Peyer's patch (tissue), 4 donors: ENCODE measurements around the gene LRSAM1. TPM values are rescaled to one million over a fixed set of nuclear protein-coding genes. Genes with fewer than 3 reads are reported as not detected.

ENCODE experiments used
- DNase-seq, 3 donors: peaks; one replicate each; pipeline ENCODE4 v3.0.0-alpha.2; 2017 to 2019
- H3K27ac ChIP-seq, 4 donors: fragments of 200-600 bp; sonication (generic); one replicate each; pipeline ENCODE4 v1.5.1; 2016 to 2019
- H3K27me3 ChIP-seq, 2 donors: fragments of 200-600 bp; sonication (generic); one replicate each; pipeline ENCODE4 v1.5.1; 2019
- H3K36me3 ChIP-seq, 3 donors: fragments of 200-600 bp; sonication (generic); one replicate each; pipeline ENCODE4 v1.5.1; 2016 to 2019
- H3K4me1 ChIP-seq, 4 donors: fragments of 200-600 bp; sonication (generic); one replicate each; pipeline ENCODE4 v1.5.1; 2016 to 2019
- H3K4me3 ChIP-seq, 4 donors: fragments of 200-600 bp; sonication (generic); 1 replicate in 3 of 4; 2 replicates in 1 of 4; pipeline ENCODE4 v1.5.1; 2016 to 2019; ENCODE audit warnings: mild to moderate bottlenecking in 1 of 4
- H3K9me3 ChIP-seq, 4 donors: fragments of 200-600 bp; sonication (generic); one replicate each; pipeline ENCODE4 v1.5.1; 2016 to 2019; ENCODE audit warnings: mild to moderate bottlenecking in 1 of 4
- POLR2A ChIP-seq, 2 donors: fragments of 450-650 bp; IDR thresholded peaks; one replicate each; pipeline ENCODE4 v1.5.1; 2017; ENCODE audit warnings: antibody characterized with exemption in 2 of 2, mild to moderate bottlenecking in 2 of 2, moderate library complexity in 2 of 2
- total RNA-seq, 4 donors: library from RNA; depleted of rRNA; stranded (reverse); fragments of >200 nt; gene quantifications; one replicate each; pipeline ENCODE4 v1.1.0, GENCODE V29; 2016
- TF ChIP-seq, protein P1 (sequence below), 6 experiments: fragments of 450-650 bp in 4 of 6; fragments of 200-600 bp in 2 of 6; sonication (generic) in 1 of 6; IDR thresholded peaks; one replicate each; pipeline ENCODE4 v1.5.1; 2017 to 2019; ENCODE audit warnings: antibody characterized with exemption in 6 of 6, mild to moderate bottlenecking in 3 of 6, moderate library complexity in 1 of 6

The LRSAM1 gene
- total RNA-seq, 4 donors from 2014 or later = 19.3 to 59.4 (median 35.3) TPM

DNA sequence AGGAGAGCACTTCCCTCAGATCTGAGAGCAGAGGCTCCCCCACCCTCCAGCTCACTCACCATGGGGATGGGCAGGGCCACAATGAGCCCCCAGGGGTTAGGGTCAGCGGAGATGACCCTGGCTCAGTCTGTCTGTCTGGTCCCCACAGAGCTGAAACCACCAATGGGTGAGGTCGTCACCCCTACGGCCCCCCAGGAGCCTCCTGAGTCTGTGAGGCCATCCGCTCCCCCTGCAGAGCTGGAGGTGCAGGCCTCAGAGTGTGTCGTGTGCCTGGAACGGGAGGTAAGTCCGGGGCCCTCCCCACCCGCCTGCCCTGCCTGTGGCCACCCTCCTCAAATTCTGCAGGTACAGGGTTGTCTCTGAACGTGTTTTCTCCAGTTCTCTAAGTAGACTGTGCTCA is 49.6 kb downstream of the LRSAM1 start:
- no peaks in the 10 kb centered on the region for H3K27me3 ChIP-seq
- H3K4me3 ChIP-seq = no peak overlapping the region
- no peak for TF ChIP-seq POLR2A (IDR thresholded peaks at IDR 0.05)
- TF ChIP-seq, protein P1, sequence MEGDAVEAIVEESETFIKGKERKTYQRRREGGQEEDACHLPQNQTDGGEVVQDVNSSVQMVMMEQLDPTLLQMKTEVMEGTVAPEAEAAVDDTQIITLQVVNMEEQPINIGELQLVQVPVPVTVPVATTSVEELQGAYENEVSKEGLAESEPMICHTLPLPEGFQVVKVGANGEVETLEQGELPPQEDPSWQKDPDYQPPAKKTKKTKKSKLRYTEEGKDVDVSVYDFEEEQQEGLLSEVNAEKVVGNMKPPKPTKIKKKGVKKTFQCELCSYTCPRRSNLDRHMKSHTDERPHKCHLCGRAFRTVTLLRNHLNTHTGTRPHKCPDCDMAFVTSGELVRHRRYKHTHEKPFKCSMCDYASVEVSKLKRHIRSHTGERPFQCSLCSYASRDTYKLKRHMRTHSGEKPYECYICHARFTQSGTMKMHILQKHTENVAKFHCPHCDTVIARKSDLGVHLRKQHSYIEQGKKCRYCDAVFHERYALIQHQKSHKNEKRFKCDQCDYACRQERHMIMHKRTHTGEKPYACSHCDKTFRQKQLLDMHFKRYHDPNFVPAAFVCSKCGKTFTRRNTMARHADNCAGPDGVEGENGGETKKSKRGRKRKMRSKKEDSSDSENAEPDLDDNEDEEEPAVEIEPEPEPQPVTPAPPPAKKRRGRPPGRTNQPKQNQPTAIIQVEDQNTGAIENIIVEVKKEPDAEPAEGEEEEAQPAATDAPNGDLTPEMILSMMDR (IDR thresholded peaks at IDR 0.05) = no peak
- H3K4me1 ChIP-seq = peaks cover 0 to 4% (median 0%) of the 10 kb centered on the region in 4 donors
- peaks cover 0 to 72% (median 0%) of the 10 kb centered on the region in 3 donors for H3K36me3 ChIP-seq
- no peaks in the 10 kb centered on the region for H3K9me3 ChIP-seq
- no peak overlapping the region for H3K27ac ChIP-seq
- no peak for DNase-seq

DNA sequence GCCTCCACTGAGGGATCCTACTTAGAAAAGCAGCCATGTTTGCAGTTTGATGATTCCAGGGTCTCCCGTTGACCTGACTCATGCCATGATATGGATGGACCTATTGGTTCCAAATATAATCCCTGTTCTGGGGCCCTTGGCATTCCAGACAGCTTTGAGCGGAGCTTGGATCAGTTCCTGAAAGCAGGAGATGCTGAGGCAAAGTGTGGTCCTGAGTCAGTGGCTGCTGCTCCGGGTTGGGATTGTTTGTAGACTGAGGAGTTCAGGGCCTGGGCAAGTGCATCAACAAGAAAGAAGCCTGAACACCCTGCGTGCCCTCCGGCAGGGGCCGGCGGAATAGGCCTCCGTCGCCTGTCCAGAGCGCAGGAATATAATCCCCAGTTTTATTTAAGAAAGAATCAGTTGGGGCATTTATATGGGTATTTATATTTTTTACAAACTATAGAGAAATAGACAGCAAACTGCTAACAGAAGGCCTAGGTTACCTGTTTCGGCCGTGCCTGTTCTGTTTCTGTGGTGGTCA is 50.6 kb downstream of the LRSAM1 start:
- DNase-seq = no peak
- TF ChIP-seq, protein P1 (IDR thresholded peaks at IDR 0.05) = no peak
- TF ChIP-seq POLR2A (IDR thresholded peaks at IDR 0.05) = no peak
- H3K27me3 ChIP-seq = no peaks in the 10 kb centered on the region
- peaks cover 0 to 72% (median 0%) of the 10 kb centered on the region in 3 donors for H3K36me3 ChIP-seq
- no peak overlapping the region for H3K27ac ChIP-seq
- no peaks in the 10 kb centered on the region for H3K4me1 ChIP-seq
- H3K4me3 ChIP-seq = no peak overlapping the region
- H3K9me3 ChIP-seq = no peaks in the 10 kb centered on the region

DNA sequence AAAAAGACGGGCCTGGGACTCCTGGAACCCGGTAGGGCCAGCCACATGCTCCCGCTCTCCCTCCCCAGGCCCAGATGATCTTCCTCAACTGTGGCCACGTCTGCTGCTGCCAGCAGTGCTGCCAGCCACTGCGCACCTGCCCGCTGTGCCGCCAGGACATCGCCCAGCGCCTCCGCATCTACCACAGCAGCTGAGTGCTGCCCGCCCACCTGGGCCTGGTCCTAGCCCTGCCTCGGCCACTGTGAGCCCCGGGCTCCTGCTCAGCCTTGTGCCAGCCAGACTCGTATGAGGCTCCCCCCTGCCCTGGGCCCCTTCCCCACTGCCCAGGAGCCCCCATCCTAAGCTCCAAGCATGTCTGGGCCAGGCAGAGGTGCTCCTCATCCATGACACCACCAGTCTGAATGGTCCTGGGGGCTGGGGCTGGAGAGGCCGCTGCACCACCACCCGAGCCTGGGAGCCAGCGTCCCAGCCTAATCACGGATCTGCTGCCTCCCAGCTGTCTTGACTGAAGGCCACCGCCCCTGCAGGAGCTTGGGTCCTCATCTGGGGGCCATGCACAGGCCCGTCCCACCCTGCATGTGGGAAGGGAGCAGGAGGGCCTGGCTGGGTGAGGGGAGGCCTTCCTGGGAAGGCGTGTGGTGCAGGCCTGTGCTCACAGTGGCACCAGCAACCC is 51.5 kb downstream of the LRSAM1 start:
- Histone ChIP-seq H3K4me1 (no peaks in the 10 kb centered on the region), H3K27ac (no peak overlapping the region), H3K36me3 (peaks cover 0 to 72% (median 0%) of the 10 kb centered on the region in 3 donors), H3K4me3 (no peak overlapping the region), H3K27me3 (no peaks in the 10 kb centered on the region), H3K9me3 (no peaks in the 10 kb centered on the region)
- no peak for DNase-seq
- TF ChIP-seq, protein P1 (IDR thresholded peaks at IDR 0.05) = no peak
- no peak for TF ChIP-seq POLR2A (IDR thresholded peaks at IDR 0.05)

DNA sequence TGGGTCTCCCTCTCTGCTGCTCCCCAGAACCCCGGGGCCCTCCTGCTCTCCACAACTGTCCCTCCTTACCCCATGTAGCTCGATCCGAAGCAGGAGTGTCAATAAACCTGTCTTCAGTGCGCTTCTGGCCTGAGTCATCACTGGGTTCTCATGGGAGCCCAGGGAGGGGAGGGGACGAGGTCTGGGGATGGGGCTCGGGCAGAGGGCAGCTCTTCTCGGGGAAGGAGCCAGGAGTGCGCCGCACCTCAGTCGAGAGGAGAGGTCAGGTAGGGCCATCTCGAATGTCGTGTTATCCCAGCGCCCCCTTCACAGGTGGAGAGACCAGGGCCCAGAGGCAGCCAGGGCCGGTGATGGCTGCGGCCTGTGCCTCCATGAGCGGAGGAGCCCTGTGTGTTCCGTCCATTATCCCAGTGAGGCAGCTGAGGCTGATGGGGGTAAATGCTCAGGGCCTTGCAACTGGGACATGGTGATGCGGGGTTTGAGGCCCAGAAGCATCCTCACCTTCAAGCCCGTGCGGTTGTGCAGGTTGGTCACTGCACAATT is 52.1 kb downstream of the LRSAM1 start:
- Histone ChIP-seq H3K27ac (no peak overlapping the region), H3K36me3 (peaks cover 0 to 72% (median 0%) of the 10 kb centered on the region in 3 donors)
- DNase-seq = no peak

DNA sequence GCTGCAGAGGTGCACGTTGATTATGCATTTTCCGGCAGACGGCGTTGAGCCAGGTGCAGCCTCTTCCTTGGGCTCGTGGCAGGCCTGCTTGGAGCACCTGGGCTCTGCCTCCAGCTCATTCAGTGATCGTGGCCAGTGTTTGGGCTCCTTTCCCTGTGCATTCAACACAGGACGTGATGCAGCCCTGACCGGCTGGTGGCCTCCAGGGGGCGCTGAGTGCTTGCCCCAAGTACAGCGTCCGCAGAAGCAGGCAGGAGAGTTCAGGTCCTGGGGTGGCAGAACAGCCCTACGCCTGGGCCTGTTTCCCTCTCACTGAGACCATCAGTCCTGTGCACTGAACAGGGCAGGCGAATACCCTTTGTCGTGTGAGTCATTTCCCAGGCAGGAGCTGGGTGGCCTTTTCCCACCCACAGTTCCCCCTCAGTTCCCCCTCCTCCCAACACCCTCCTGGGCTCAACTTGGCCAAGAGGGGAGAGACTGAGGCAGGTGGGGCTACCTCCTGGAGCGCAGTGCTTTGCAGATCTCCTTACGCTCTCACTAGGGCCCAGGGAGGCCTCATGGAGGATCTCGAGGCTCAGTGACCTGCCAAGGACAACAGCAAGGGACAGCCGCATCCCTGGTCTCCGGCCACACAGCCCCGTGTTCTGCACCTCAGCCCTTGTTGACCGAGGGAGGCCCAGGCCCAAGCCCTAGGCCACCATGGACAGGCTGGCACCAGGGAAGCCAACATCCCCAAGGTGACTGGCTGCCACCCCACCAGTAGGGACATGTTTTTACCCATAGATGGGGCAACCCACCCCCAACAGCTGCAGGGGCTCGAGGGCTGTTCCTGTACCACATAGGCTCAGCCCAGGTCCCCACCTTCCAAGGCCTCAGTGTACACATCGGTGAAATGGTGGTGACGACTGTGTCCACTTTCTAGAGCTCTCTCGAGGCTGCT is 52.9 kb downstream of the LRSAM1 start:
- H3K27ac ChIP-seq = no peak overlapping the region
- peaks cover 0 to 79% (median 0%) of the 10 kb centered on the region in 3 donors for H3K36me3 ChIP-seq
- DNase-seq = peak; percentile 77 to 92 (median 87)
- H3K4me1 ChIP-seq = peaks cover 0 to 1% (median 0%) of the 10 kb centered on the region in 4 donors
- no peak overlapping the region for H3K4me3 ChIP-seq
- no peaks in the 10 kb centered on the region for H3K9me3 ChIP-seq
- H3K27me3 ChIP-seq = no peaks in the 10 kb centered on the region
- TF ChIP-seq, protein P1 (IDR thresholded peaks at IDR 0.05) = peak; percentile 73 to 93 (median 90)
- TF ChIP-seq POLR2A (IDR thresholded peaks at IDR 0.05) = no peak

More for the DNA sequence above, 52.1 kb downstream of the LRSAM1 start:
- Histone ChIP-seq H3K27me3 (no peaks in the 10 kb centered on the region), H3K9me3 (no peaks in the 10 kb centered on the region), H3K4me1 (no peaks in the 10 kb centered on the region), H3K4me3 (no peak overlapping the region)
- TF ChIP-seq, protein P1 (IDR thresholded peaks at IDR 0.05) = no peak
- TF ChIP-seq POLR2A (IDR thresholded peaks at IDR 0.05) = no peak
